Testis (tissue), 3 donors: ENCODE data around the gene KRT10. TPM values are rescaled to one million over a fixed set of nuclear protein-coding genes. Genes with fewer than 3 reads are reported as not detected.

ENCODE experiments used
- DNase-seq: peaks from one replicate; pipeline ENCODE4 v3.0.0-alpha.2; 2019
- H3K27ac ChIP-seq, 2 donors: fragments of 200-600 bp; sonication (generic); one replicate each; pipeline ENCODE4 v1.5.1; 2019
- H3K27me3 ChIP-seq: fragments of 200-600 bp; sonication (generic); one replicate; pipeline ENCODE4 v1.5.1; 2019
- H3K36me3 ChIP-seq: fragments of 200-600 bp; sonication (generic); one replicate; pipeline ENCODE4 v1.5.1; 2017; ENCODE audit warnings: low read depth; ENCODE audit errors: missing control alignments
- H3K4me1 ChIP-seq: fragments of 200-600 bp; sonication (generic); one replicate; pipeline ENCODE4 v1.5.1; 2019
- H3K4me3 ChIP-seq, 2 donors: fragments of 200-600 bp; sonication (generic); one replicate each; pipeline ENCODE4 v1.5.1; 2017 to 2019
- H3K9me3 ChIP-seq: fragments of 200-600 bp; sonication (generic); one replicate; pipeline ENCODE4 v1.5.1; 2017
- POLR2A ChIP-seq: fragments of 450-650 bp; IDR thresholded peaks from one replicate; pipeline ENCODE4 v1.6.1; 2017; ENCODE audit warnings: antibody characterized with exemption, mild to moderate bottlenecking, moderate library complexity
- WGBS, 2 donors: methylation state at CpG; one replicate each; pipeline ENCODE4 v1.1.5; 2018; 5-methylcytosine and 5-hydroxymethylcytosine counted together
- intact Hi-C: fragments of 100-400 bp; cut with DNase I; formaldehyde crosslinking; loops from one replicate; pipeline ENCODE4 v1.15.1; 2023; ENCODE audit warnings: low total_unique reads
- polyA plus RNA-seq: library from polyadenylated mRNA; stranded (reverse); fragments of 350-450 nt; fragmentation: Illumina TruSeq; extraction: RNeasy Lipid Tissue Mini Kit (QIAGEN cat#74804); gene quantifications from one replicate; pipeline ENCODE4 v1.2.3, GENCODE V29; 2014; ENCODE audit warnings: low read depth, low replicate concordance; ENCODE audit not compliant: insufficient read depth
- total RNA-seq, 2 donors: library from RNA; depleted of rRNA; stranded (reverse); fragments of >200 nt; gene quantifications; one replicate each; pipeline ENCODE4 v1.2.3, GENCODE V29; 2016
- TF ChIP-seq, protein P1 (sequence below), 3 experiments: fragments of 450-650 bp in 2 of 3; fragments of 200-600 bp in 1 of 3; sonication (generic) in 1 of 3; IDR thresholded peaks; one replicate each; pipeline ENCODE4 v1.5.1; 2016 to 2019; ENCODE audit warnings: antibody characterized with exemption in 3 of 3, mild to moderate bottlenecking in 2 of 3, moderate library complexity in 1 of 3

KRT10 gene
- total and polyA plus RNA-seq, 3 donors from 2014 or later: 22.1 to 69.4 (median 25.8) TPM

DNA sequence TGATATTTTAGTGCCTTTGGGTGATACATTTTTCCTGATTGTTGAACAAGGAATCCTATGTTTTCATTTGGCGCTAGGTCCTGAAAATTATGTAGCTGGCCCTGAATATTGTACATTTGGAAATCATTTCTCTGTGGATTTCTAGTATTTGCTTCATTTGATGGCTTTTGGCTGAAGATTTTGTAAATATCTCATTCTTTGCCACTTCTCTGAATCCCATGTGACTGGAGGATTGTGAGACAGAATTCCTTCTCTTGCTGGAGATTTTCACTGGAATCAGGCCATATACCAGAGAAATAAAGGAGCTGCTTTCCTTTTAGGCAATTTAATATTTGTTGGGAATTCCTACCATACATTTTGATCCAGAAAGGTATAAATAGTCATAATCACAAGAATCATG, 31.3 kb downstream of the KRT10 start:
- H3K27me3 ChIP-seq: no peaks in the 10 kb centered on the region
- H3K4me1 ChIP-seq: peaks cover 13% of the 10 kb centered on the region
- WGBS, 2 donors: 33 to 42% methylated on average over 1 of the region's 1 CpG
- no peak for DNase-seq
- no peaks in the 10 kb centered on the region for H3K36me3 ChIP-seq
- intact Hi-C loops: no loop called here
- no peak overlapping the region for H3K27ac ChIP-seq
- no peaks in the 10 kb centered on the region for H3K9me3 ChIP-seq
- H3K4me3 ChIP-seq: no peak overlapping the region
- TF ChIP-seq, protein P1, sequence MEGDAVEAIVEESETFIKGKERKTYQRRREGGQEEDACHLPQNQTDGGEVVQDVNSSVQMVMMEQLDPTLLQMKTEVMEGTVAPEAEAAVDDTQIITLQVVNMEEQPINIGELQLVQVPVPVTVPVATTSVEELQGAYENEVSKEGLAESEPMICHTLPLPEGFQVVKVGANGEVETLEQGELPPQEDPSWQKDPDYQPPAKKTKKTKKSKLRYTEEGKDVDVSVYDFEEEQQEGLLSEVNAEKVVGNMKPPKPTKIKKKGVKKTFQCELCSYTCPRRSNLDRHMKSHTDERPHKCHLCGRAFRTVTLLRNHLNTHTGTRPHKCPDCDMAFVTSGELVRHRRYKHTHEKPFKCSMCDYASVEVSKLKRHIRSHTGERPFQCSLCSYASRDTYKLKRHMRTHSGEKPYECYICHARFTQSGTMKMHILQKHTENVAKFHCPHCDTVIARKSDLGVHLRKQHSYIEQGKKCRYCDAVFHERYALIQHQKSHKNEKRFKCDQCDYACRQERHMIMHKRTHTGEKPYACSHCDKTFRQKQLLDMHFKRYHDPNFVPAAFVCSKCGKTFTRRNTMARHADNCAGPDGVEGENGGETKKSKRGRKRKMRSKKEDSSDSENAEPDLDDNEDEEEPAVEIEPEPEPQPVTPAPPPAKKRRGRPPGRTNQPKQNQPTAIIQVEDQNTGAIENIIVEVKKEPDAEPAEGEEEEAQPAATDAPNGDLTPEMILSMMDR (IDR thresholded peaks at IDR 0.05): no peak
- no peak for TF ChIP-seq POLR2A

DNA sequence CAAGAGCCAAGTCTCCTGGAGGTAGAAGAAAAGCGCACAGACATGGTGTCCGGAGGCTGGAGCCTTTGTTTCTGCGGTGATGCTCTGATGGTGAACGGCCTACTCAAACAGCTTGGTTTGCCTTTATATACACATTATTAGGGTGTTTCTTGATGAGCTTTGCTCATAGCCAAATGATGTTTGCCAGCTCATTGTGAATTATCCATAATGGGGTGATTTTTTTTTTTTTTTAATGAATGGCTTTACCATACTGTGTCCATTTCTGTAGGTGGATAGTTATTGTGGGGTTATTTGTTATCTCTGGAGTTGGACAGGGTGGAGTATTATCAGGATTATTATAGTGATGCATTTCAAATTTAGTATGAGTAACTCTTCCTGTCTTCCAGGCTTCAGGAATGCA, 40.0 kb downstream of the KRT10 start, which contains the start of gene KRT27:
Gene KRT27, minus strand, starts transcription at position 101 of the 400 bp plus-strand sequence. Its CDS starts 57 bp downstream, at position 44.
- no peaks in the 10 kb centered on the region for H3K27me3 ChIP-seq
- no peak within 1 kb of the TSS for H3K27ac ChIP-seq
- no peak for DNase-seq
- intact Hi-C loops: no loop called here
- H3K36me3 ChIP-seq: no peaks in the 10 kb centered on the region
- H3K9me3 ChIP-seq: no peaks in the 10 kb centered on the region
- H3K4me1 ChIP-seq: peaks cover 8% of the 10 kb centered on the region
- H3K4me3 ChIP-seq: no peak within 1 kb of the TSS
- WGBS, 2 donors: 96 to 98% methylated on average over 4 of the region's 4 CpGs
- TF ChIP-seq, protein P1 (IDR thresholded peaks at IDR 0.05): no peak
- TF ChIP-seq POLR2A: no peak

- Histone ChIP-seq H3K9me3 (no peaks in the 10 kb centered on the region), H3K36me3 (no peaks in the 10 kb centered on the region), H3K27me3 (no peaks in the 10 kb centered on the region), H3K27ac (no peak overlapping the region), H3K4me3 (peak overlapping the region; percentile 15 to 22), H3K4me1 (no peaks in the 10 kb centered on the region)
- DNase-seq: no peak
- intact Hi-C loops: no loop called here
- 27 to 35% methylated on average over 11 to 37 of the region's 37 CpGs for WGBS, 2 donors
- TF ChIP-seq, protein P1 (IDR thresholded peaks at IDR 0.05): no peak
Observed at GRCh38 chr17:40779181-40779909, 43.1 kb downstream of the KRT10 start.

- Histone ChIP-seq H3K36me3 (no peaks in the 10 kb centered on the region), H3K27me3 (no peaks in the 10 kb centered on the region), H3K4me1 (no peaks in the 10 kb centered on the region), H3K27ac (no peak overlapping the region), H3K4me3 (no peak overlapping the region), H3K9me3 (no peaks in the 10 kb centered on the region)
- TF ChIP-seq POLR2A: no peak
- TF ChIP-seq, protein P1 (IDR thresholded peaks at IDR 0.05): no peak
- WGBS, 2 donors: 70 to 83% methylated on average over 5 of the region's 5 CpGs
- DNase-seq: no peak
- intact Hi-C loops: no loop called here
Observed at GRCh38 chr17:40778461-40778860, 44.0 kb downstream of the KRT10 start.

GRCh38 chr17:40777971-40778370, 44.4 kb downstream of the KRT10 start:
- Histone ChIP-seq H3K27ac (no peak overlapping the region), H3K4me3 (no peak overlapping the region), H3K9me3 (no peaks in the 10 kb centered on the region), H3K27me3 (no peaks in the 10 kb centered on the region), H3K36me3 (no peaks in the 10 kb centered on the region), H3K4me1 (no peaks in the 10 kb centered on the region)
- intact Hi-C loops: no loop called here
- 93 to 95% methylated on average over 3 of the region's 3 CpGs for WGBS, 2 donors
- TF ChIP-seq, protein P1 (IDR thresholded peaks at IDR 0.05): no peak
- no peak for TF ChIP-seq POLR2A
- DNase-seq: no peak
